ENCODE measurements around the gene PTPN21. TPM values are rescaled to one million over a fixed set of nuclear protein-coding genes. Genes with fewer than 3 reads are reported as not detected.

The PTPN21 gene
- total RNA-seq, 1 donor from 2014 or later: 70.6 TPM

DNA sequence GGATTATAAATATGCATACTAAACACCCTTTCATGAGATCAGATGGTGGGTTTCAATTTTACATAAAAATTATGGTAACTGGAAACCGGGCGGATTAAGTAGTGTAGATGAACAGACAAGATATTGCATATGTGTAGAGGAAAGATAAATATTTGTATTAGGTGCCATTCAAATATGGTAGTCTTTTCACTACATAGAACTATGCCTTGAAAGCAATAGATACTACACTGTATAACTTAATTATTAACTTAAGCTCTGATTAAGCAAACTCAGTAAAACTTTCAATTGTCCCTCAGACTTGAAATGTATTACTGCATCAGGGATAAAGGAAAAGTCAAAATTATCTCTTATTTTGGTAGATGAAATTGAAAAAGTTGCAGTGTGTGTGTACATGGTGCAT, 1.9 kb downstream of the PTPN21 start:
- no peak overlapping the region for H3K27ac ChIP-seq
- no peaks in the 10 kb centered on the region for H3K27me3 ChIP-seq
- H3K4me1 ChIP-seq: peaks cover 27% of the 10 kb centered on the region
- TF ChIP-seq, protein P1, sequence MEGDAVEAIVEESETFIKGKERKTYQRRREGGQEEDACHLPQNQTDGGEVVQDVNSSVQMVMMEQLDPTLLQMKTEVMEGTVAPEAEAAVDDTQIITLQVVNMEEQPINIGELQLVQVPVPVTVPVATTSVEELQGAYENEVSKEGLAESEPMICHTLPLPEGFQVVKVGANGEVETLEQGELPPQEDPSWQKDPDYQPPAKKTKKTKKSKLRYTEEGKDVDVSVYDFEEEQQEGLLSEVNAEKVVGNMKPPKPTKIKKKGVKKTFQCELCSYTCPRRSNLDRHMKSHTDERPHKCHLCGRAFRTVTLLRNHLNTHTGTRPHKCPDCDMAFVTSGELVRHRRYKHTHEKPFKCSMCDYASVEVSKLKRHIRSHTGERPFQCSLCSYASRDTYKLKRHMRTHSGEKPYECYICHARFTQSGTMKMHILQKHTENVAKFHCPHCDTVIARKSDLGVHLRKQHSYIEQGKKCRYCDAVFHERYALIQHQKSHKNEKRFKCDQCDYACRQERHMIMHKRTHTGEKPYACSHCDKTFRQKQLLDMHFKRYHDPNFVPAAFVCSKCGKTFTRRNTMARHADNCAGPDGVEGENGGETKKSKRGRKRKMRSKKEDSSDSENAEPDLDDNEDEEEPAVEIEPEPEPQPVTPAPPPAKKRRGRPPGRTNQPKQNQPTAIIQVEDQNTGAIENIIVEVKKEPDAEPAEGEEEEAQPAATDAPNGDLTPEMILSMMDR (IDR thresholded peaks at IDR 0.05): no peak
- DNase-seq (no peak), ATAC-seq (no peak)
- intact Hi-C loops (cut with DNase I): loop anchor here (10.0 kb wide), 1 partner anchor 58 kb away; no protein-coding TSS in a partner anchor
- H3K4me3 ChIP-seq: peak overlapping the region; percentile 69
- H3K9me3 ChIP-seq: no peaks in the 10 kb centered on the region
- peaks cover 21% of the 10 kb centered on the region for H3K36me3 ChIP-seq

DNA sequence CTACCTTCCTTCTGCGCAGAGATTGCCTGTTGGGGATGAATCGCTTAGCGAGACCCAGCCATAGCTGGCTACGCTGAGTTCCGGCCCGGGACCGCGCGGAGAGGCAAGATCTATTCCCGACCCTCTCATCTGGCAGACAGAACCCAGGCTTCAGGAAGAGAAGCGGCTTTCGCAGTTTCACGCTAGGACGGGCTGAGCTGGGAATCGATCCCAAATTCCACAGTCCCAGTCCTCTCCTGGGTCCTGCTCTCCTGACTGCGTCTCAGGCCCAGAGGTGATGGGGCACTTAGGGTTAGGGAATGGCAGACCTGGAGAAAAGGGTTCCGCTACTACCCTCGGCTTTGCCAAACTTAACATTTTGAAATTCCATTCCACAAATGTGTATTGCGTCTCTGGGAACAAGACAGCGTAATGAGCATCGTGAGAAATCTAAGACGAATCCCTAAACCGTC, 2.8 kb downstream of the PTPN21 start:
- Histone ChIP-seq H3K9me3 (no peaks in the 10 kb centered on the region), H3K4me3 (peak overlapping the region; percentile 69), H3K27ac (peak overlapping the region; percentile 49), H3K27me3 (no peaks in the 10 kb centered on the region), H3K4me1 (peaks cover 27% of the 10 kb centered on the region), H3K36me3 (peaks cover 21% of the 10 kb centered on the region)
- TF ChIP-seq, protein P1 (IDR thresholded peaks at IDR 0.05): no peak
- ATAC-seq: no peak
- DNase-seq: no peak
- intact Hi-C loops (cut with DNase I): loop anchor here (10.0 kb wide), 1 partner anchor 57 kb away; no protein-coding TSS in a partner anchor

DNA sequence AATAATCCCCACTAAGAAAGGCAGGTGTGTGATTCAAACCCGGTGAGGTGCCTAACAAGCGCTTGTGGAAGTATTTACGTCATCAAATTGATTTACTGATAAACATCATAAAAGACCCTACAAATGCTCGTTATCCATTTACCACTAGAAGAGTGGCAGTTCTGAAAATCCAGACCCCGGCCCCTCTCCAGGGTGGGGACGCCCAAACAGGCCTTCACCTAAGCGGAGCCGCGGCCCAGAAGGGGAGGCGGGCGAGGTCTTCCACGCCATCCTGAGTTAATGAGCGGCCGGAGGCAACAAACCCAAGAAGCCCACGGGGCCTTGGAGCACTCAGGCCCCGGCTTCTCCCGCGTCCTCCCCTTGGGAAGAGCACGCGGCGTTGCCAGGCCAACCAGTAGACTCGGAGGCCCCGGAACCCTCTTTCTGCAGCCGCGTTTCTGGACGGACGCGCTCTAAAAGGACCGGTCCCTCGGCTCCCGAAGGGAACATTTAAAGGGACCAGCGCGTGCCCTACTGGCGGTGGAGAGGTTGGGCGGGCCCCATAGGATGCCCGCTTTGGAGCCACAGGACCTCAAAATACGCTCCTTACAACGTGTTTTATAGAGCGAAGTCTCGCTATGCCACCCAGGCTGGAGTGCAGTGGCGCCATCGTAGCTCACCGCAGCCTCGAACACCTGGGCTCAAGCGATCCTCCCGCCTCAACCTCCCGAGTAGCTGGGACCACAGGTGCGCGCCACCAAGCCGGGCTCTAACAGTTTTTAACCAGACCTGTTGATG, 3.5 kb downstream of the PTPN21 start:
- peak; percentile 90 for DNase-seq

DNA sequence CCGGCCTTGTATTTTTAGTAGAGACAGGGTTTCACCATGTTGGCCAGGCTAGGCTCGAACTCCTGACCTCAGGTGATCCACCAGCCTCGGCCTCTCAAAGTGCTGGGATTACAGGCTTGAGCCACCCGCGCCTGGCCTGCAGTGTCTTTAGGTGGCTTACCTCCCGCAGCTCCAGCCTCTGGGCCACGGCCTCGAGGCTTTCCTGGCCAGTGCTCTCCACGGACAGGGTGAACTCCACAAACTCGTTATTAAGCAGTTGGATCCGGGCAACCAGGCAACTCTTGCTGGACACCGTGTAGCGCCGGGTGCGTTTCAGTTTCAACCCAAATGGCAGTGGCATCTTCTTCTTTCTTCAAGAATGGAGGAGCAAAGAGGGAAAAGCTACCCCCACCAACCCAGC, 4.7 kb downstream of the PTPN21 start:
- Histone ChIP-seq H3K27ac (no peak overlapping the region), H3K27me3 (no peaks in the 10 kb centered on the region), H3K9me3 (no peaks in the 10 kb centered on the region), H3K36me3 (peaks cover 21% of the 10 kb centered on the region), H3K4me1 (peaks cover 23% of the 10 kb centered on the region), H3K4me3 (no peak overlapping the region)
- TF ChIP-seq, protein P1 (IDR thresholded peaks at IDR 0.05): no peak
- DNase-seq: no peak
- no peak for ATAC-seq
- intact Hi-C loops (cut with DNase I): loop anchor here (10.0 kb wide), 1 partner anchor 55 kb away; no protein-coding TSS in a partner anchor

More for the DNA sequence above, 3.5 kb downstream of the PTPN21 start:
- no peaks in the 10 kb centered on the region for H3K9me3 ChIP-seq
- intact Hi-C loops (cut with DNase I): loop anchor here (10.0 kb wide), 1 partner anchor 56 kb away; no protein-coding TSS in a partner anchor
- ATAC-seq: peak; percentile 87
- H3K36me3 ChIP-seq: peaks cover 21% of the 10 kb centered on the region
- peaks cover 27% of the 10 kb centered on the region for H3K4me1 ChIP-seq
- H3K27ac ChIP-seq: peak overlapping the region; percentile 49
- H3K27me3 ChIP-seq: no peaks in the 10 kb centered on the region
- TF ChIP-seq, protein P1 (IDR thresholded peaks at IDR 0.05): peak; percentile 30
- H3K4me3 ChIP-seq: peak overlapping the region; percentile 69

DNA sequence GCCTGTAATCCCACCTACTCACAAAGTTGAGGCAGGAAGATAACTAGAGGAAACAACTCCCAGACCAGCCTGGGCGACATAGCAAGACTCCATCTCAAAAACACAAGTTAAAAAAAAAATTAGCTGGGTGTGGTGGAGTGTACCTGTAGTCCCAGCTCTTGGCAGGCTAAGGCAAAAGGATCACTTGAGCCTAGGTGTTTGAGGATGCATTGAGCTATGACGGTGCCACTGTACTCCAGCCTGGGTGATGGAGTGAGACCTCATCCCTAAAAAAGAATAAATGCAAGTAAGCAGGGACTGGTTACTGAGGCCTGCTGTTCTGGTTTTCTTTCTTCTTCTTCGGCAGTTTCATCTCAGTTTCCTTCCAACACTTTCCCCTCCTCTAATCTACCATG, 7.4 kb downstream of the PTPN21 start:
- intact Hi-C loops (cut with DNase I): no loop called here
- ATAC-seq: no peak

More for the DNA sequence above, 7.4 kb downstream of the PTPN21 start:
- peaks cover 14% of the 10 kb centered on the region for H3K4me1 ChIP-seq
- no peak overlapping the region for H3K27ac ChIP-seq
- no peak for DNase-seq
- TF ChIP-seq, protein P1 (IDR thresholded peaks at IDR 0.05): no peak
- no peak overlapping the region for H3K4me3 ChIP-seq
- H3K27me3 ChIP-seq: no peaks in the 10 kb centered on the region
- H3K9me3 ChIP-seq: no peaks in the 10 kb centered on the region
- H3K36me3 ChIP-seq: peaks cover 21% of the 10 kb centered on the region

All from upper lobe of right lung (tissue), 1 donor.